HepG2 (cell line): Measurements from ENCODE around the gene GPRC5B. TPM values are rescaled to one million over a fixed set of nuclear protein-coding genes. Genes with fewer than 3 reads are reported as not detected.
A peak's percentile ranks its signal among the peaks of the same experiment; 100 is the strongest.

ENCODE experiments used
- ARNT ChIP-seq: fragments of 450-650 bp; IDR thresholded peaks from 2 replicates; pipeline ENCODE4 v1.6.1; 2017
- CBX5 ChIP-seq: sonication (generic); formaldehyde crosslinking; IDR thresholded peaks from 2 replicates; pipeline ENCODE4 v1.4.0; 2020; ENCODE audit warnings: missing genetic modification reagents, borderline replicate concordance
- MEIS1 ChIP-seq: sonication (generic); formaldehyde crosslinking; IDR thresholded peaks from 2 replicates; pipeline ENCODE4 v1.9.0; 2021; ENCODE audit warnings: mild to moderate bottlenecking, missing genetic modification reagents, moderate library complexity, borderline replicate concordance
- RNF2 ChIP-seq: fragments of 450-650 bp; conservative IDR thresholded peaks from 2 replicates; pipeline ENCODE4 v1.6.1; 2016; ENCODE audit warnings: low read depth
- RXRB ChIP-seq: IDR thresholded peaks from 2 replicates; pipeline ENCODE4 v1.6.1; 2016; ENCODE audit warnings: borderline replicate concordance, missing genetic modification reagents, missing compliant biosample characterization
- TSC22D2 ChIP-seq: sonication (generic); formaldehyde crosslinking; IDR thresholded peaks from 2 replicates; pipeline ENCODE4 v1.5.1; 2020; ENCODE audit warnings: missing genetic modification reagents, mild to moderate bottlenecking, borderline replicate concordance
- YEATS4 ChIP-seq: sonication (generic); formaldehyde crosslinking; IDR thresholded peaks from 2 replicates; pipeline ENCODE4 v1.4.0; 2020; ENCODE audit warnings: missing genetic modification reagents, borderline replicate concordance
- ZNF329 ChIP-seq: sonication (generic); formaldehyde crosslinking; IDR thresholded peaks from 2 replicates; pipeline ENCODE4 v1.9.0; 2021; ENCODE audit warnings: low read depth, mild to moderate bottlenecking, missing genetic modification reagents
- ZNF772 ChIP-seq: sonication (generic); formaldehyde crosslinking; IDR thresholded peaks from 2 replicates; pipeline ENCODE4 v1.5.0; 2020; ENCODE audit warnings: mild to moderate bottlenecking, missing genetic modification reagents
- ZNF891 ChIP-seq: sonication (generic); formaldehyde crosslinking; IDR thresholded peaks from 2 replicates; pipeline ENCODE4 v1.5.0; 2020; ENCODE audit warnings: mild to moderate bottlenecking, missing genetic modification reagents
- polyA plus RNA-seq, 8 experiments: library from polyadenylated mRNA; depleted of rRNA in 3 of 8; stranded (reverse) in 7 of 8; unstranded in 1 of 8; fragments of >200 nt; fragmentation: Illumina TruSeq in 4 of 8; extraction: Trizol in 4 of 8; gene quantifications; 2 replicates each; pipeline versions ENCODE4 v1.2.1 to v1.2.3, GENCODE V29; 2011 to 2016; ENCODE audit warnings: low read depth in 4 of 8, missing spikeins in 1 of 8, mixed read lengths in 1 of 8; ENCODE audit not compliant: insufficient read depth in 1 of 8
- total RNA-seq, 5 experiments: library from RNA; depleted of rRNA; stranded (reverse); fragments of >200 nt; fragmentation: Illumina TruSeq; extraction: Trizol; gene quantifications; 2 replicates each; pipeline ENCODE4 v1.2.3, GENCODE V29; 2016; ENCODE audit warnings: low read depth in 1 of 5
- TF ChIP-seq, protein P1 (sequence below): sonication (generic); formaldehyde crosslinking; IDR thresholded peaks from 2 replicates; pipeline ENCODE4 v1.4.0; 2020; ENCODE audit warnings: mild to moderate bottlenecking, missing genetic modification reagents, borderline replicate concordance
- TF ChIP-seq, protein P2 (sequence below): IDR thresholded peaks from 2 replicates; pipeline ENCODE4 v1.6.1; 2016
- TF ChIP-seq, protein P3 (sequence below): IDR thresholded peaks from 2 replicates; pipeline ENCODE4 v1.6.1; 2016; ENCODE audit warnings: low read depth
- TF ChIP-seq, protein P4 (sequence below): sonication (generic); formaldehyde crosslinking; IDR thresholded peaks from 2 replicates; pipeline ENCODE4 v1.4.0; 2020; ENCODE audit warnings: low read depth, missing genetic modification reagents

The GPRC5B gene
- total and polyA plus RNA-seq, 2 of the 13 experiments (the other 11 are each of a cell fraction or from before 2014, with no cell fraction given), result 0.46 to 0.53 TPM

DNA sequence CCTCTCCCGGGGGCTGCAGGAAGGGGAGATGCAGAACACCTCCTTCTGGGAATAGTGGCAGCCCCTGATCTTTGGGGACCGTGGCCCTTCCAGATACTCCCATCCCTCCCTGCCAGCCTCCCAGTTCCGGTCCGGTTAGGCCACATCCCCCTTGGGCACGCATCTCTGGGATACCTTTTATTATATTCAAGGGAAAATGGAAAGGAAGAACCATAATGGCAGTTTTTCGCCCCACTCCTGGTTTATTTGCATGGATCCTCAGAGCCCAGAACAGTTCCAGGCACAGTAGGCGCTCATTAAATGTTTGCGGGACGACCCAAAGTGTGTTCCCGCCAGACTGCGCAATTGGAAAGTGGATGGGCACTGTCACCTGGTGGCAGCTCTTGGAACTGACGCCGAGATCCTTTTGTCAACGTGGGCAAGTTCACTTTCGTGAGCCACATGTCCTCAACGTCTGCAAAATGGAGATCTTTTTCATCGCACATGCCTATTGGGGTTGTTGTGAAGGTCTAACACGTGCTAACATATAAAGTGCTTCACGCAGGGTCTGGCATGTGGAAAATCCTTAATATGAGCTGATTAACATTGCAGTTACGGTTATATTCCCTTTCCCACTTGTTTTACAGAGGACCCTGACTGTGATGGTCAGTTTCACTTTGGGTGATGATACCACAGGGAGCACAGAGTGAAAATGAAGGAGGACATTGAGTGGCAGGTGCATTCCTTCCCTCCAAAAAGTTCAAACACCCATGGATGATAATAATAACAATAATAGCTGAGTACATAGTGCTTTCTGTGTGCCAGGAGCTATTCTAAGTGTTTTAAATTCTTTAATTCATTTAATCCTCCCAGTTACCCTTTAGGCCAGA is 1.7 kb upstream of the GPRC5B start (continued):
- TF ChIP-seq, protein P1, sequence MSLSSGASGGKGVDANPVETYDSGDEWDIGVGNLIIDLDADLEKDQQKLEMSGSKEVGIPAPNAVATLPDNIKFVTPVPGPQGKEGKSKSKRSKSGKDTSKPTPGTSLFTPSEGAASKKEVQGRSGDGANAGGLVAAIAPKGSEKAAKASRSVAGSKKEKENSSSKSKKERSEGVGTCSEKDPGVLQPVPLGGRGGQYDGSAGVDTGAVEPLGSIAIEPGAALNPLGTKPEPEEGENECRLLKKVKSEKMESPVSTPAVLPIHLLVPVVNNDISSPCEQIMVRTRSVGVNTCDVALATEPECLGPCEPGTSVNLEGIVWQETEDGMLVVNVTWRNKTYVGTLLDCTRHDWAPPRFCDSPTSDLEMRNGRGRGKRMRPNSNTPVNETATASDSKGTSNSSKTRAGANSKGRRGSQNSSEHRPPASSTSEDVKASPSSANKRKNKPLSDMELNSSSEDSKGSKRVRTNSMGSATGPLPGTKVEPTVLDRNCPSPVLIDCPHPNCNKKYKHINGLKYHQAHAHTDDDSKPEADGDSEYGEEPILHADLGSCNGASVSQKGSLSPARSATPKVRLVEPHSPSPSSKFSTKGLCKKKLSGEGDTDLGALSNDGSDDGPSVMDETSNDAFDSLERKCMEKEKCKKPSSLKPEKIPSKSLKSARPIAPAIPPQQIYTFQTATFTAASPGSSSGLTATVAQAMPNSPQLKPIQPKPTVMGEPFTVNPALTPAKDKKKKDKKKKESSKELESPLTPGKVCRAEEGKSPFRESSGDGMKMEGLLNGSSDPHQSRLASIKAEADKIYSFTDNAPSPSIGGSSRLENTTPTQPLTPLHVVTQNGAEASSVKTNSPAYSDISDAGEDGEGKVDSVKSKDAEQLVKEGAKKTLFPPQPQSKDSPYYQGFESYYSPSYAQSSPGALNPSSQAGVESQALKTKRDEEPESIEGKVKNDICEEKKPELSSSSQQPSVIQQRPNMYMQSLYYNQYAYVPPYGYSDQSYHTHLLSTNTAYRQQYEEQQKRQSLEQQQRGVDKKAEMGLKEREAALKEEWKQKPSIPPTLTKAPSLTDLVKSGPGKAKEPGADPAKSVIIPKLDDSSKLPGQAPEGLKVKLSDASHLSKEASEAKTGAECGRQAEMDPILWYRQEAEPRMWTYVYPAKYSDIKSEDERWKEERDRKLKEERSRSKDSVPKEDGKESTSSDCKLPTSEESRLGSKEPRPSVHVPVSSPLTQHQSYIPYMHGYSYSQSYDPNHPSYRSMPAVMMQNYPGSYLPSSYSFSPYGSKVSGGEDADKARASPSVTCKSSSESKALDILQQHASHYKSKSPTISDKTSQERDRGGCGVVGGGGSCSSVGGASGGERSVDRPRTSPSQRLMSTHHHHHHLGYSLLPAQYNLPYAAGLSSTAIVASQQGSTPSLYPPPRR (CRISPR knock-in tag), result no peak
- TF ChIP-seq ZNF329 (CRISPR knock-in tag), result no peak
- TF ChIP-seq, protein P2, sequence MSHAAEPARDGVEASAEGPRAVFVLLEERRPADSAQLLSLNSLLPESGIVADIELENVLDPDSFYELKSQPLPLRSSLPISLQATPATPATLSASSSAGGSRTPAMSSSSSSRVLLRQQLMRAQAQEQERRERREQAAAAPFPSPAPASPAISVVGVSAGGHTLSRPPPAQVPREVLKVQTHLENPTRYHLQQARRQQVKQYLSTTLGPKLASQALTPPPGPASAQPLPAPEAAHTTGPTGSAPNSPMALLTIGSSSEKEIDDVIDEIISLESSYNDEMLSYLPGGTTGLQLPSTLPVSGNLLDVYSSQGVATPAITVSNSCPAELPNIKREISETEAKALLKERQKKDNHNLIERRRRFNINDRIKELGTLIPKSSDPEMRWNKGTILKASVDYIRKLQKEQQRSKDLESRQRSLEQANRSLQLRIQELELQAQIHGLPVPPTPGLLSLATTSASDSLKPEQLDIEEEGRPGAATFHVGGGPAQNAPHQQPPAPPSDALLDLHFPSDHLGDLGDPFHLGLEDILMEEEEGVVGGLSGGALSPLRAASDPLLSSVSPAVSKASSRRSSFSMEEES (CRISPR knock-in tag), result 0 out of 2 replicates have a peak, but pooled peaks have one; percentile 36
- TF ChIP-seq, protein P3, sequence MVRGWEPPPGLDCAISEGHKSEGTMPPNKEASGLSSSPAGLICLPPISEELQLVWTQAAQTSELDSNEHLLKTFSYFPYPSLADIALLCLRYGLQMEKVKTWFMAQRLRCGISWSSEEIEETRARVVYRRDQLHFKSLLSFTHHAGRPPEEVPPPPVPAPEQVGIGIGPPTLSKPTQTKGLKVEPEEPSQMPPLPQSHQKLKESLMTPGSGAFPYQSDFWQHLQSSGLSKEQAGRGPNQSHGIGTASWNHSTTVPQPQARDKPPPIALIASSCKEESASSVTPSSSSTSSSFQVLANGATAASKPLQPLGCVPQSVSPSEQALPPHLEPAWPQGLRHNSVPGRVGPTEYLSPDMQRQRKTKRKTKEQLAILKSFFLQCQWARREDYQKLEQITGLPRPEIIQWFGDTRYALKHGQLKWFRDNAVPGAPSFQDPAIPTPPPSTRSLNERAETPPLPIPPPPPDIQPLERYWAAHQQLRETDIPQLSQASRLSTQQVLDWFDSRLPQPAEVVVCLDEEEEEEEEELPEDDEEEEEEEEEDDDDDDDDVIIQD (CRISPR knock-in tag), result no peak
- TF ChIP-seq YEATS4 (CRISPR knock-in tag), result no peak; the same call in 1 of the 2 replicates
- TF ChIP-seq RNF2, result peak; percentile 34; the same call in 1 of the 2 replicates
- no peak for TF ChIP-seq ZNF891 (CRISPR knock-in tag)
- TF ChIP-seq ARNT, result no peak
- TF ChIP-seq MEIS1 (CRISPR knock-in tag), result 0 out of 2 replicates have a peak, but pooled peaks have one; percentile 49
- peak; percentile 63; the same call in 1 of the 2 replicates for TF ChIP-seq CBX5
- peak; percentile 64; the same call in 1 of the 2 replicates for TF ChIP-seq RXRB (CRISPR knock-in tag)
- TF ChIP-seq, protein P4, sequence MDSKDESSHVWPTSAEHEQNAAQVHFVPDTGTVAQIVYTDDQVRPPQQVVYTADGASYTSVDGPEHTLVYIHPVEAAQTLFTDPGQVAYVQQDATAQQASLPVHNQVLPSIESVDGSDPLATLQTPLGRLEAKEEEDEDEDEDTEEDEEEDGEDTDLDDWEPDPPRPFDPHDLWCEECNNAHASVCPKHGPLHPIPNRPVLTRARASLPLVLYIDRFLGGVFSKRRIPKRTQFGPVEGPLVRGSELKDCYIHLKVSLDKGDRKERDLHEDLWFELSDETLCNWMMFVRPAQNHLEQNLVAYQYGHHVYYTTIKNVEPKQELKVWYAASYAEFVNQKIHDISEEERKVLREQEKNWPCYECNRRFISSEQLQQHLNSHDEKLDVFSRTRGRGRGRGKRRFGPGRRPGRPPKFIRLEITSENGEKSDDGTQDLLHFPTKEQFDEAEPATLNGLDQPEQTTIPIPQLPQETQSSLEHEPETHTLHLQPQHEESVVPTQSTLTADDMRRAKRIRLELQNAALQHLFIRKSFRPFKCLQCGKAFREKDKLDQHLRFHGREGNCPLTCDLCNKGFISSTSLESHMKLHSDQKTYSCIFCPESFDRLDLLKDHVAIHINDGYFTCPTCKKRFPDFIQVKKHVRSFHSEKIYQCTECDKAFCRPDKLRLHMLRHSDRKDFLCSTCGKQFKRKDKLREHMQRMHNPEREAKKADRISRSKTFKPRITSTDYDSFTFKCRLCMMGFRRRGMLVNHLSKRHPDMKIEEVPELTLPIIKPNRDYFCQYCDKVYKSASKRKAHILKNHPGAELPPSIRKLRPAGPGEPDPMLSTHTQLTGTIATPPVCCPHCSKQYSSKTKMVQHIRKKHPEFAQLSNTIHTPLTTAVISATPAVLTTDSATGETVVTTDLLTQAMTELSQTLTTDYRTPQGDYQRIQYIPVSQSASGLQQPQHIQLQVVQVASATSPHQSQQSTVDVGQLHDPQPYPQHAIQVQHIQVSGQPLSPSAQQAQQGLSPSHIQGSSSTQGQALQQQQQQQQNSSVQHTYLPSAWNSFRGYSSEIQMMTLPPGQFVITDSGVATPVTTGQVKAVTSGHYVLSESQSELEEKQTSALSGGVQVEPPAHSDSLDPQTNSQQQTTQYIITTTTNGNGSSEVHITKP (CRISPR knock-in tag), result peak; percentile 71
- 0 out of 2 replicates have a peak, but pooled peaks have one; percentile 89 for TF ChIP-seq TSC22D2 (CRISPR knock-in tag)
- TF ChIP-seq ZNF772 (CRISPR knock-in tag), result no peak
